ENCODE measurements around the gene GABRR2. TPM values are rescaled to one million over a fixed set of nuclear protein-coding genes. Genes with fewer than 3 reads are reported as not detected.
A peak's percentile ranks its signal among the peaks of the same experiment; 100 is the strongest.

GABRR2 gene
- total and polyA plus RNA-seq, 11 donors, result 0.20 to 1.1 (median 0.31) TPM

- TF ChIP-seq CTCF (IDR thresholded peaks at IDR 0.05), result no peak
- TF ChIP-seq POLR2A (IDR thresholded peaks at IDR 0.05), result no peak
- H3K27me3 ChIP-seq, result no peaks in the 10 kb centered on the region
- ATAC-seq (no peak), DNase-seq (no peak)
- H3K9me3 ChIP-seq, result no peaks in the 10 kb centered on the region
- intact Hi-C loops (cut with DNase I), result no loop called here
- peaks cover 0 to 93% (median 79%) of the 10 kb centered on the region in 9 donors for H3K36me3 ChIP-seq
- no peak overlapping the region for H3K4me3 ChIP-seq
- peaks cover 0 to 14% (median 2%) of the 10 kb centered on the region in 12 donors for H3K4me1 ChIP-seq
- WGBS, 4 donors, result 88 to 97% (median 92%) methylated on average over 1 of the region's 1 CpG
- no peak overlapping the region for H3K27ac ChIP-seq
Observed at GRCh38 chr6:89328976-89329375, 13.9 kb upstream of the GABRR2 start.

DNA sequence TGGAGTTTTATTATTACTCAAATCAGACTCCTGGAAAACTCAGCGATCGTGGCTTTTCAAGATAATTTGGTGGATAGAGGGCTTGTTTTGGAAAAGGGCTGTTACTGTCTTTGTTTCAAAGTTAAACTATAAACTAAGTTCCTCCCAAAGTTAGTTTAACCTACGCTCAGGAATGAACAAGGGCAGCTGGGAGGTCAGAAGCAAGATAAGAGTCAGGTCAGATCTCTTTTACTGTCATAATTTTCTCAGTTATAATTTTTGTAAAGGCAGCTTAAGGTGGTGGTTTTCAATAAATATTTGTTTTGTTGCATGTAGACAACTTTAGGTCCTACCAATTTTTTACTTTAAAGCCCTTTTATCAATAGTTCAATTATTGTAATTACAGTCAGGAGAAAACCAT lies 9.2 kb upstream of the GABRR2 start:
- TF ChIP-seq CTCF (IDR thresholded peaks at IDR 0.05), result no peak
- no peak for TF ChIP-seq POLR2A (IDR thresholded peaks at IDR 0.05)
- peaks cover 0 to 57% (median 34%) of the 10 kb centered on the region in 9 donors for H3K36me3 ChIP-seq
- intact Hi-C loops (cut with DNase I), result no loop called here
- DNase-seq (no peak), ATAC-seq (no peak)
- no peaks in the 10 kb centered on the region for H3K27me3 ChIP-seq
- peak overlapping the region in 3 of 12 donors; percentile 28 to 58 (median 54) for H3K27ac ChIP-seq
- no peak overlapping the region for H3K4me3 ChIP-seq
- WGBS, 4 donors, result 85 to 94% (median 93%) methylated on average over 3 of the region's 3 CpGs
- H3K9me3 ChIP-seq, result peaks cover 0 to 7% (median 0%) of the 10 kb centered on the region in 12 donors
- H3K4me1 ChIP-seq, result peaks cover 0 to 31% (median 4%) of the 10 kb centered on the region in 12 donors

DNA sequence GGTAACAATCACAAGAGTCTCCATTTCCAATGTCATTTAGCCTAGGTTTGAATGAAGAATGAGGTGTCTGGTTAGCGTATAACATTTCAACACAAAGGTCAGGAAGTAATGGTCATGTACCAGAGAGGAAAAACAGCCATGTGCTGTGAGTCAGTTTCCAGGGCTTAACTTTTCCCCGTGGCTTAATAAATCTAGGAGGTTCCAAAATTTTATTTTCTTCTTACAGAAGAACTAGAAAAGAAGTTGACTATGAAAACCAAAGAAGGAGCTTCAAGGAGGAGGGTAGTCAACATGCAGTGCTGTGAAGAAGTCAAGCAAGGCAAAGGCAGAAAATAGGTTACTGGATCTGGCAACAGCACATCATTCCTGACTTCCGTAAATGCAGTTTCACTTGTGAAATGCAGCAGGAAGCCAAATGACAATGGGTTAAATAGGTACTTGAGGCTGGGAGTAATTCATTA lies 8.4 kb upstream of the GABRR2 start:
- peak overlapping the region in 3 of 12 donors; percentile 28 to 58 (median 54) for H3K27ac ChIP-seq
- H3K4me3 ChIP-seq, result no peak overlapping the region
- H3K27me3 ChIP-seq, result no peaks in the 10 kb centered on the region
- ATAC-seq (peak in 2 of 4 donors; percentile 30 to 41), DNase-seq (no peak)
- H3K9me3 ChIP-seq, result peaks cover 0 to 7% (median 0%) of the 10 kb centered on the region in 12 donors
- H3K36me3 ChIP-seq, result peaks cover 0 to 49% (median 26%) of the 10 kb centered on the region in 9 donors
- TF ChIP-seq CTCF (IDR thresholded peaks at IDR 0.05), result no peak
- no peak for TF ChIP-seq POLR2A (IDR thresholded peaks at IDR 0.05)
- H3K4me1 ChIP-seq, result peaks cover 0 to 31% (median 4%) of the 10 kb centered on the region in 12 donors
- WGBS, 4 donors, result 35 to 45% (median 42%) methylated on average over 3 of the region's 3 CpGs
- intact Hi-C loops (cut with DNase I), result no loop called here

GRCh38 chr6:89321131-89321970 lies 6.3 kb upstream of the GABRR2 start:
- Histone ChIP-seq H3K36me3 (peaks cover 0 to 27% (median 4%) of the 10 kb centered on the region in 9 donors), H3K27ac (no peak overlapping the region), H3K9me3 (peaks cover 0 to 7% (median 0%) of the 10 kb centered on the region in 12 donors), H3K4me3 (peak overlapping the region in 1 of 12 donors; percentile 9), H3K4me1 (peaks cover 0 to 31% (median 4%) of the 10 kb centered on the region in 12 donors), H3K27me3 (no peaks in the 10 kb centered on the region)
- 58 to 75% (median 72%) methylated on average over 9 of the region's 9 CpGs for WGBS, 4 donors
- ATAC-seq (peak in 3 of 4 donors; percentile 56 to 81 (median 70)), DNase-seq (no peak)
- no peak for TF ChIP-seq POLR2A (IDR thresholded peaks at IDR 0.05)
- TF ChIP-seq CTCF (IDR thresholded peaks at IDR 0.05), result no peak
- intact Hi-C loops (cut with DNase I), result no loop called here
